Measurements from ENCODE around the gene RALGDS. TPM values are rescaled to one million over a fixed set of nuclear protein-coding genes. Genes with fewer than 3 reads are reported as not detected.
"Not testable (repeated sequence)": the region's sequence is repeated elsewhere in the genome, so short reads cannot be mapped to it uniquely, and the experiment has no call there.

Gene RALGDS
- total RNA-seq, 1 experiment from 2014 or later = 29.8 TPM

DNA sequence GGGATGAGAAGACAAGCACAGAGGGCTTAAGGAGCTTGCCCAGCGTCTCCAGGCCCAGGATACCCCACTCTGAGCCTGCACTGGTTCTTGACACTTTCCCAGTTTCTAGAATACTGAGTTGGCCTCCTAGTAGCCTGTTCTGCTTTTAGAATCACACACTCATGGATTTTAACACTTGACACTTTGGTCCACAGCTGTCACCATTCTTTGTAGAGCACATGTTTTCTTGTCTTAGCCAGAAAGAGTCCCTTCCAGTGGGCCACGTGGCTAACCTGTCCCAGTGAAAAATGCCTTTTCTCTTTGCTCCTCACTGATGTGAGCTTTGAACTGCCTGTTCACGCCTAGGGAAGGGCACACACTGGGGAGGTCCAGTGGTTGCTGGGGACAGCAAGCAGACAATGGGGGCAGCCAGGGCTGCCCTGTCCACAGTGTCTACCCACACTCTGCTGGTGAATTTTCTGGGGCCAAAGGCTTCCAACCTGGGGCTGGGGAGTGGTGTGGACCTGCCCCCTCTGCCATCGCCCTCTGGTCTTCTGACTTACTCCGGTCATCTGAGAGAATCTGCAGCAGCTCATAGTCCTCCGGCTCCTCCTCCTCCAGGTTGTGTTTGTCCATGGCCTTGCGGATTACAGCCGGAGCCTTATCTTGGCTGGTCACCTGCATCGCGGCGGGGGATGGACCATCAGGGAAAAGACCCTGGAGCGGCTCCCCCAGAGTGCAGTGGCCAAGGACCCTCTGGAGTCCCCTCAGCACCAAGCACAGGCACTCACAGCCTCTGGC is 21.1 kb downstream of the RALGDS start:
- no peak for DNase-seq (ENCODE audit: low spot score)
- in situ Hi-C loops (cut with HindIII; ENCODE audit: low sequenced_read_pairs) = no loop called here

DNA sequence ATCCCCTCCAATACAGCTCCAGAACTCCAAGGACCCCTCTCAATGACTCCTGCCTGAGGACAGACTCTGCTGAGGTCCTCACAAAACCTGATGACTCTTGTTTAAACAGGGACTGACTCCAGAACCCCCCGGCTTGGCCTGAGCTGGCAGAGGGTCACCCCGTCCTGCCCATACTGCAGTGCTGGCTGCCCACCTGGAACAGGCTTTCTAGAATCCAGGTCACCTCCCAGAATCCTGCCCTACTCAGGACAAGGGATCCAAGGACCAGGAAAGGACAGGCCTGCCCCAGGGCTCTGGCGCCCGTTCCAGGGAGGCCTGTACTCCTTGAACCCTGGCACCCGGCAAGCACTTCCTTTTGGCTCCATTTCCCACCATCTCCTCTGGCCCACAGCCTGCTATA is 22.2 kb downstream of the RALGDS start:
- in situ Hi-C loops (cut with HindIII; ENCODE audit: low sequenced_read_pairs) = no loop called here
- peak; percentile 87 for DNase-seq (ENCODE audit: low spot score)

DNA sequence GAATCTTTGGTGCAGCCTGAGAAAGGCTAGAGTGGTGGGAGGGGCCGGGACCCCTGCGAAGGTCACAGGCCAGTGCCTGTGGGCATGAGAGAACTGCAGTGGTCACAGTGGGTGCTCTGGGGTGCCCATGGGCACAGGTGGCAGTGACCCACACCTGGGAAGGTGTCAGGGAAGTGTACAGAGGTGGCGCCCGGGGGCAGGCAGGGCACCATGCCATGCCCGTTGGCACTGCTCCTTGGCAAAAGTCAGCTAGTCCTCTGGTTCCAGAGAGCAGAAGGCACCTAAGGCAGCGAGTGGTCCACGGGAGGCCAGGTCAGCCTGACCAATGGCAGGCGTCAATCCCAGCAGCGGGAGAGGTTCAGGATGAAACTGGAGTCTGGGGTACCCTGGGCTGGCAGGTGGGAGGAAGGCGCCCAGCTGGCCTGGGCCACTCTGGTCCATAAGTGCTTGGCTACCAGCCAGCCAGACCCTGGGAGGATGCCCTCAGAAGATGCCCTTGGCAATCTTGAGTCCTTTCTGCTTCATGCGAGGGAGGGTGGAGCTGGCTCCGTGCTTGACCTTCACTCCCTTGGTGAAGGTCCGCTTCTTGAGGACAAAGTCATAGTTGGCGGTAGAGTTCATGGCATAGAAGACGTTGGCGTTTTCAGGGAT is 22.8 kb downstream of the RALGDS start:
- no peak for DNase-seq (ENCODE audit: low spot score)
- in situ Hi-C loops (cut with HindIII; ENCODE audit: low sequenced_read_pairs) = no loop called here

DNA sequence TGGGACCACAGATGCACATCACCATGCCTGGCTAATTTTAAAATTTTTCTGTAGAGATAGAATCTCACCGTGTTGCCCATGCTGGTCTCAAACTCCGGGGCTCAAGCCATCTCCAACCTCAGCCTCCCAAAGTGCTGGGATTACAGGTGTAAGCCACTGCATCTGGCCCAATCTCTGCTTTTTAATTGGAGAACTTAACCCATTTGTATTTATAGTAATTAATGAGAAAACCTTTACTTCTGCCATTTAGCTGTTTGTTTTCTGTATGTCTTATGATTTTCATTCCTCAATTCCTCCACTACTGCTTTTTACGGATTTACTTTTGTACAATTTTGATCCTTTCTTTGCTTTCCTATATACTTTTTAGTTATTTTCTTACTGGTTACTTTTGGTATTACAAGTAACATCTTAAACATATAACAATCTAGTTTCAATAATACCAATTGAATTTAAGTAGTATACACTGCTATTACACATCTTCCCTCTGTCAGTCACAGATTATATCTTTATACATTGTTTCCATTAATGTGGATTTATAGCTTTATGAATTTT is 26.1 kb downstream of the RALGDS start:
- in situ Hi-C loops (cut with HindIII; ENCODE audit: low sequenced_read_pairs) = no loop called here
- DNase-seq (ENCODE audit: low spot score) = no peak

GRCh38 chr9:133094351-133094750 is 26.7 kb downstream of the RALGDS start:
- in situ Hi-C loops (cut with HindIII; ENCODE audit: low sequenced_read_pairs); DNase-seq (ENCODE audit: low spot score): not testable (repeated sequence)

DNA sequence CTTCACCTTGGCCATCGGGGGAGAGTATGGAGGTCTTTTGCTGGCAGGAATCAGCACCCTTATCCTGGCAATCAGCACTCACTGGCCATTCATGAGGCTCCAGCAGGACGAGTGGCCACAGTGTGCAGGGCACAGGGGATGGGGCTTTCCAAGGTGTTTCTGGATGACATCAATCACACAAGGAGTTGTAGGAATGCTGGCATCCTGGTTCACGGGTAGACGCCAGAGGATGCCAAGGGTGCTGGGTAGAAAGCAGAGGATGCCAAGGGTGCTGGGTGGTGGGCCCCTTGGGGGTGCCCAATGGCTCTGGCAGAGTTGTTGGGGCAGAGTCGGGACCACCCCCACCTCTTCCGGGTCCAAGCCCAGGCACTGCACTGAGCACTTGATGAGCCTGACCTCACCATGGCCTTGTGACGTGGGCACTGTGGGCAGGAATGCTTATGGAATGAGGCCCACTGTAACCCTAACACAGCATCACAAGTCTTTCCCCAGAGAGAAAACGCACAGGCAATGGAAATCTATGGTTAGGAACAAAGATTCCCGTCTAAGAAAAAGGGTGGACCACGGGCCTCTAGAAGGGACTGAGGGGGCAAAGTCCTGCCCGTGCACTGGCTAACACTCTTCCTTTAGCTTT is 30.2 kb downstream of the RALGDS start:
- in situ Hi-C loops (cut with HindIII; ENCODE audit: low sequenced_read_pairs) = no loop called here
- DNase-seq (ENCODE audit: low spot score) = no peak

DNA sequence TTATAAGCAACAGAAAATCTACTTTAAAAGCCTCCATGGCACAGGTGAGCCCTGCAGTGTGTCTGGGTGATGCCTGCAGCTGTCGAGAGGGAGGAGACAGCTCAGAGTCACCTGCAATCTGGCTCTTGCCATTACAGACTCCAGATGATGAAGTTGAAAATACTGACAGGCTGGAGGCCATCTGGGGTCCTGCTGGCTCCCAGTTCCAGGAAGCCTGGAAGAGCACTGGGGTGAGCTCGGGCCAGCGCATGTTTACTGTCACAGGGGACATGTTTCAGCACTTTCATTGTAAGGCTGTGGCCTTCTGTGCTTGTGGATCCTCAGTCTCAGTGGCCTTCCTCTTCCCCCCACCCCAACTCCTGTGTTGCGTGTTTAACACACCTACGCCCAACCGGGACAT is 30.9 kb downstream of the RALGDS start:
- in situ Hi-C loops (cut with HindIII; ENCODE audit: low sequenced_read_pairs) = no loop called here
- no peak for DNase-seq (ENCODE audit: low spot score)

DNA sequence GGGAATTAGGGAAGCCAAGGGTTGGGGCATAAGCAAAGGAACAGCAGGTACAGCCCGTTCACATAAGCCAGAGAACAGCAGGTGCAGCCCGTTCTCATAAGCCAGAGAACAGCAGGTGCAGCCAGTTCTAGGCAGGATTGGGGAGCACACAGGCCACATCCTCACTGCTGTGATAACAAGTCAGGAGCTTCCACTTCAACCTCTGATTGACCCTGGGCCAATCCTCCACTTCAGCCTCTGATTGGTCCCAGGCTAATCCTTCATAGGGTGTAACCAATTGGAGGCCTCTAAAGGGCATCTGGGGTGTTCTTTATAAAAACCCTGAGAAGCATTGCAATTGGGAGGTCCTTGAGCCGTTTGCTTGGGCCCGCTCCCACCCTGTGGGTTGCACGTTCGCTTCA is 31.8 kb downstream of the RALGDS start:
- peak; percentile 96 for DNase-seq (ENCODE audit: low spot score)
- in situ Hi-C loops (cut with HindIII; ENCODE audit: low sequenced_read_pairs) = no loop called here

GRCh38 chr9:133088756-133089155 is 32.3 kb downstream of the RALGDS start:
- DNase-seq (ENCODE audit: low spot score) = no peak
- in situ Hi-C loops (cut with HindIII; ENCODE audit: low sequenced_read_pairs) = no loop called here

GRCh38 chr9:133088146-133088750 is 32.8 kb downstream of the RALGDS start:
- in situ Hi-C loops (cut with HindIII; ENCODE audit: low sequenced_read_pairs) = no loop called here
- DNase-seq (ENCODE audit: low spot score) = no peak

GRCh38 chr9:133087429-133088145 is 33.5 kb downstream of the RALGDS start:
- no peak for DNase-seq (ENCODE audit: low spot score)

GRCh38 chr9:133086894-133087293 is 34.1 kb downstream of the RALGDS start:
- in situ Hi-C loops (cut with HindIII; ENCODE audit: low sequenced_read_pairs) = no loop called here
- no peak for DNase-seq (ENCODE audit: low spot score)

More at GRCh38 chr9:133087429-133088145, 33.5 kb downstream of the RALGDS start:
- in situ Hi-C loops (cut with HindIII; ENCODE audit: low sequenced_read_pairs) = no loop called here

GRCh38 chr9:133086212-133086860 is 34.7 kb downstream of the RALGDS start:
- in situ Hi-C loops (cut with HindIII; ENCODE audit: low sequenced_read_pairs) = not testable (repeated sequence)

GRCh38 chr9:133083688-133084087 is 37.4 kb downstream of the RALGDS start:
- in situ Hi-C loops (cut with HindIII; ENCODE audit: low sequenced_read_pairs); DNase-seq (ENCODE audit: low spot score): not testable (repeated sequence)

More at GRCh38 chr9:133086212-133086860, 34.7 kb downstream of the RALGDS start:
- DNase-seq (ENCODE audit: low spot score) = not testable (repeated sequence)

DNA sequence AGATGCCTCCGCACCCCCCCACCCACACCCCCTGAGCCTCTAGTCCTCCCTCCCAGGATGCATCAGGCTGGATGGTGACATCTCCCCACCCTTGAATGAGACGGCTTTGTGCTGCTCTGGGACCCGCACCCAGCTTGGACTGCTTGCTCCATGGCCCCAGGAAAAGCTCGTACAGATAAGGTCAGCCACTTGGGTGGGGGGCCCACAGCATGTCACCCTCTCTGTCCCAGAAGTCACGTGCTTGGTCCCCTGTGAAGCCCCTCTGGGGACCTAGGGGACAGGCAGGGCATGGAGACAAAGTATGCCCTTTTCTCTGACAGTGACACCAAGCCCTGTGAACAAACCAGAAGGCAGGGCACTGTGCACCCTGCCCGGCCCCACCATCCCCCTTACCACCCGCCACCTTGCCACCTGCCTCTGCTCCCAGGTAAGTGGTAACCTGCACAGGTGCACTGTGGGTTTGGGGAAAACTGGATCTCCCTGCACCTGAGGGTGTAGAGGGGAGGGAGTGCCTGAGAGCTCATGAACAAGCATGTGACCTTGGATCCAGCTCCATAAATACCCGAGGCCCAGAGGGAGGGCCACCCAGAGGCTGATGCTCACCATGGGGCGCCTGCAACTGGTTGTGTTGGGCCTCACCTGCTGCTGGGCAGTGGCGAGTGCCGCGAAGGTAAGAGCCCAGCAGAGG is 38.9 kb downstream of the RALGDS start:
- in situ Hi-C loops (cut with HindIII; ENCODE audit: low sequenced_read_pairs); DNase-seq (ENCODE audit: low spot score): not testable (repeated sequence)

GRCh38 chr9:133080786-133081779 is 40.0 kb downstream of the RALGDS start:
- in situ Hi-C loops (cut with HindIII; ENCODE audit: low sequenced_read_pairs); DNase-seq (ENCODE audit: low spot score): not testable (repeated sequence)

DNA sequence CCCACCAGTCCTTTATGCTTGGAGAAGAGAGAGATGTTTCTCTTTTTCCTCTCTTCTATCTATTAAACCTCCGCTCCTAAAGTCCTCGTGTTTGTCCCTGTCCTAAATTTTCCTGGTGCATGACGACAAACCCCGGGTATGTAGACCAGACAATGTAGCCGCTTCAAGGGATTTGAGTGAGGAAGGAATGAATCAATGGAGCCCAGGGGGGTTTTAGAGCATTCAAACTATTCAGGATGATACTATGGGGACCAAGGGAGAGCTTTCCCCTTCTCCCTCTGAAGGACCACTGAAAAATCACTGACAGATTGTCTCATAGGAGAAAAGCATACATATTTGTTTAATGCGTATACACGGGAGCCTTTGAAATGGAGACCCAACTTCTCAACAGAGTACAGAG is 40.9 kb downstream of the RALGDS start:
- in situ Hi-C loops (cut with HindIII; ENCODE audit: low sequenced_read_pairs) = no loop called here

More for the DNA sequence above, 40.9 kb downstream of the RALGDS start:
- DNase-seq (ENCODE audit: low spot score) = no peak
